GM12875 (cell line): ENCODE results near the gene STX12.

Experiments
- H3K4me3 ChIP-seq: one replicate; pipeline ENCODE4 v1.5.1; 2011; ENCODE audit warnings: low read depth, low read length, control low read depth
- CTCF ChIP-seq: IDR thresholded peaks from 2 replicates; pipeline ENCODE4 v1.5.1; 2011; ENCODE audit warnings: low read depth, mild to moderate bottlenecking, control low read depth, inconsistent platforms, low read length, moderate library complexity, borderline replicate concordance; ENCODE audit not compliant: insufficient read depth

STX12 gene

GRCh38 chr1:27772932-27773825 is at the start of gene STX12:
STX12 (plus strand) TSS chr1:27773219; CDS start chr1:27773308, 89 bp downstream.
- TF ChIP-seq CTCF, result no peak
- peak within 1 kb of the TSS; percentile 99 for H3K4me3 ChIP-seq

GRCh38 chr1:27724961-27725373 is 48.1 kb upstream of the STX12 start:
- H3K4me3 ChIP-seq, result peak overlapping the region; percentile 31
- TF ChIP-seq CTCF, result no peak

- peak; percentile 54 for TF ChIP-seq CTCF
- peak within 1 kb of the TSS; percentile 84 for H3K4me3 ChIP-seq
These were observed 47.4 kb upstream of the STX12 start, which contains the start of gene FAM76A for GRCh38 chr1:27725374-27726172. FAM76A (plus strand) TSS chr1:27725961; CDS start chr1:27726081, 120 bp downstream.

- no peak for TF ChIP-seq CTCF
- peak overlapping the region; percentile 84 for H3K4me3 ChIP-seq
These were observed 46.6 kb upstream of the STX12 start for GRCh38 chr1:27726173-27727044.

- H3K4me3 ChIP-seq, result no peak overlapping the region
- no peak for TF ChIP-seq CTCF
These were observed 45.9 kb upstream of the STX12 start for GRCh38 chr1:27727126-27727525.

GRCh38 chr1:27736252-27736651 is 36.8 kb upstream of the STX12 start:
- no peak overlapping the region for H3K4me3 ChIP-seq
- no peak for TF ChIP-seq CTCF
